Measurements from ENCODE around the gene RGS11.

Gene RGS11

GRCh38 chr16:296806-297510 lies 21.2 kb upstream of the RGS11 start:
- no peak for DNase-seq (ENCODE audit: low read depth in 2 of 2)

DNA sequence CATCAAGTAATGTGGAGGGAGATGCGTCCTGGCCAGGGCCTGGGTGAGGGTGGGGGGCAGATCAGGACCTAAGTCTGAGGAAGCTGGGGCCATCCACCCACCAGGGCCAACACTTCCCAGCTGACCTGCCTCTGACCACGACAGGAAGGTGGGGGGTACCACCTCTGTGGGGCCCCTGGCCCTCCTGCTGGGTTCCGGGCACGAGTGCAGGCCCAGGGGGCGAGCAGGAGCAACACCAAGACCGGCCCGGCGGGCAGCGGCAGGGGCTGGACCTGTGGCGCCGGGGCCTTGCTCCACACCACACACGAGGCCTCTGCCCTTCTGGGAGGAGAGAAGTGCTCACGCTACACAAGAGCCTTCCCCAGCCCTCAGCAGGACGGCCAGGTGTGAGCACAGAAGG lies 20.5 kb upstream of the RGS11 start:
- no peak for DNase-seq (ENCODE audit: low read depth in 2 of 2)

GRCh38 chr16:293043-293775 lies 17.5 kb upstream of the RGS11 start:
- no peak for DNase-seq (ENCODE audit: low read depth in 2 of 2)

- DNase-seq (ENCODE audit: low read depth in 2 of 2) = no peak
These were observed 15.8 kb upstream of the RGS11 start for GRCh38 chr16:291539-291938.

GRCh38 chr16:290681-291405 lies 15.1 kb upstream of the RGS11 start:
- no peak for DNase-seq (ENCODE audit: low read depth in 2 of 2)

- no peak for DNase-seq (ENCODE audit: low read depth in 2 of 2)
These were observed 14.4 kb upstream of the RGS11 start for GRCh38 chr16:290015-290680.

DNA sequence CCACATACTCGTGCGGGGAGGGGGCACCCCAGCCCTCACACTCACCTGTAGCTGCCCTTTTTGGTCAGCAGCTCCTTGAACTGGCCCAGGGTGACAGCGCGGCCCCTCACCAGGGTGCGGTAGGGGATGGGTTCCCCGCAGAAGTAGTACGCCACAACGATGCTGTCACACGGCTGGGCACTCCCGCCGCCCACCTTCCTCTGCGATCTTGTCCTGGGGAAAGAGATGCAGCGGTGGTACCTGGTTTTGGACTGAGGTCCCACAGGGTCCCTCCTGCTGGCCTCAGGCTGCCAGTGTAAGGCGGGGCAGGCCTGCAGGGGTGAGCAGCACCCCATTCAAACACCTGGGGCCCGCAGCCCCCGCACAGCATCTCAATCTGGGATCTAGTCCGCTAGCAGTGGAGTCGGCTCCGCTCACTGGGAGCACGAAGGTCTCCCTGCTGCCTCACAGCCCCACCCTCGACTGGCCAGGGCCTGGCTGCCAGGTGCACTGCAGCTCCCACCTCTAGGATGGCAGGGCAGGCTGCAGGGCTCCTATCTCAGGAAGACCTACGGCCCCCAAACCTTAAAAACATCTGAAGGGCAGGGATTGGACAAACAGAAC lies 13.8 kb upstream of the RGS11 start:
- DNase-seq (ENCODE audit: low read depth in 2 of 2) = no peak

- DNase-seq (ENCODE audit: low read depth in 2 of 2) = no peak
These were observed 12.5 kb upstream of the RGS11 start for GRCh38 chr16:287981-288920.

DNA sequence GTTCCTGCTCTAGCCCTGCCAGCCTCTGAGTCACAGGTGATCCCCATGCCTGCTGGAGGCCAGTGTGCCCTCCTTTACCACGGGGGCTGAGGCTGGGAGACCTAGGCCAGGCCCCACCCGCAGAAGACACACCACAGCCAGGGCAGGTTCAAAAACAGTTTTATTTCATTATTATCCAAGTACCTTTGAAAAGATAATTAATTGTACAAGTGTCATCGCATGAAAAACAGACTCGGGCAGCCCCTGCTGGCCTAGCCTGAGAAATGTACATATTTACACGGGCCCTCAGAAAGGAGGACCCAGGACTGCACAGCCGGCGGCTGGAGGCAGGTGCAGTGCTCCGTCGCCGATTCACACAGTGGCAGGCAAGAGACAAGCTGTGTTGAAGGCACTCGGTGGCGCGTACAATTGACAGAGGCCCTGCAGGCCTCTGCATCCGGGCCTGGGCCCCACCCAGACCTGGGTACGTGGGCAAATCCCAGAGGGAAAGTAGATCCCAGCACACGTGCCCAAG lies 11.6 kb upstream of the RGS11 start:
- DNase-seq (ENCODE audit: low read depth in 2 of 2) = no peak

GRCh38 chr16:286491-287297 lies 10.9 kb upstream of the RGS11 start:
- no peak for DNase-seq (ENCODE audit: low read depth in 2 of 2)

DNA sequence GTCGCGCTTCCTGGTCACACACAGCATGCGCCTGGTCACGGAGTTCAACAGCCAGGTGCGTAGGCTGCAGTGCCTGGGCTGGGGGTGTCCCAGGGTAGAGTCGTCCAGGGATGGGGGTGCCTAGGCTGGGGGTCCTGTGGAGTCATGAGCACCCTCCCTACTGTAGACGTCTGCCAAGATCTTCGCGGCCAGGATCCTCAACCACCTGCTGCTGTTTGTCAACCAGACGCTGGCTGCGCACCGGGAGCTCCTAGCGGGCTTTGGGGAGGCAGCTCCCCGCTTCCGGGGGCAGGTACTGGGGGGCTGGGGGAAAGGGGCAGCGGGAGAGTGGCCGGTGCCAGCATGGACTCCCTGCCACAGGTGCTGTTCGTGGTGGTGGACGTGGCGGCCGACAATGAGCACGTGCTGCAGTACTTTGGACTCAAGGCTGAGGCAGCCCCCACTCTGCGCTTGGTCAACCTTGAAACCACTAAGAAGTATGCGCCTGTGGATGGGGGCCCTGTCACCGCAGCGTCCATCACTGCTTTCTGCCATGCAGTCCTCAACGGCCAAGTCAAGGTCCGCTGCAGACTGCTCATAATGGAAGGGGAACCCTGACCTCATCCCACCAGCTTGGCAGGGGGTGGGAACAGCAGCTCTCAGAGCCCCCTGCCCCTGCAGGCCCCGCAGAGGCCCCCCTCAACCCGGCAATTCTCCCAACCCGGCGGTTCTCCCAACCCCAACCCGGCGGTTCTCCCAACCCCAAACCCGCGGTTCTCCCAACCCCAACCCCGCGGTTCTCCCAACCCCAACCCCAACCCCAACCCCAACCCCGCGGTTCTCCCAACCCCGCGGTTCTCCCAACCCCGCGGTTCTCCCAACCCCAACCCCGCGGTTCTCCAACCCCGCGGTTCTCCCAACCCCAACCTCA lies 9.7 kb upstream of the RGS11 start:
- no peak for DNase-seq (ENCODE audit: low read depth in 2 of 2)

- no peak for DNase-seq (ENCODE audit: low read depth in 2 of 2)
These were observed 8.7 kb upstream of the RGS11 start for GRCh38 chr16:284204-285120.

- no peak for DNase-seq (ENCODE audit: low read depth in 2 of 2)
These were observed 7.5 kb upstream of the RGS11 start, which contains the start of gene PDIA2 for GRCh38 chr16:283033-283805. Gene PDIA2 (plus strand): TSS chr16:283164. CDS start chr16:283170, 6 bp downstream.

DNA sequence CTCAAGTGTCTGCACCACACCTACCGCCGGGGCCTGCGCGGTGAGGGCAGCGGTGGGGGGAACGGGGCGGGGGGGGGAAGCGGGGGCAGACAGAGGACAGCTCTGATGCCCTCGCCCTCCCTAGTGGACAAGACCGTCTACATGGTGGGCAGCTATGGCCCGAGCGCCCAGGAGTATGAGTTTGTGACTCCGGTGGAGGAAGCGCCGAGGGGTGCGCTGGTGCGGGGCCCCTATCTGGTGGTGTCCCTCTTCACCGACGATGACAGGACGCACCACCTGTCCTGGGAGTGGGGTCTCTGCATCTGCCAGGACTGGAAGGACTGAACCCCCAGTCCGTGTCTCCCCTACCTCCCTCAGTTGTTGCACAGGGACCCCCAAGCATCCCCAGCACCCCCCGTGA lies 6.7 kb upstream of the RGS11 start:
- no peak for DNase-seq (ENCODE audit: low read depth in 2 of 2)

GRCh38 chr16:281660-282255 lies 6.0 kb upstream of the RGS11 start:
- DNase-seq (ENCODE audit: low read depth in 2 of 2) = no peak

- no peak for DNase-seq (ENCODE audit: low read depth in 2 of 2)
These were observed 5.4 kb upstream of the RGS11 start for GRCh38 chr16:280991-281659.
